Left lung (tissue), 10 donors: ENCODE data around the gene ISYNA1. TPM values are rescaled to one million over a fixed set of nuclear protein-coding genes. Genes with fewer than 3 reads are reported as not detected.
A peak's percentile ranks its signal among the peaks of the same experiment; 100 is the strongest.

ENCODE experiments used
- ATAC-seq: fragments of 200-7000 bp; cut with Tn5 transposase; one replicate; pipeline ENCODE4 v1.9.1; 2020; ENCODE audit warnings: moderate library complexity
- DNase-seq, 4 donors: peaks; one replicate each; pipeline ENCODE4 v3.0.0-alpha.2; 2013 to 2020
- H3K27ac ChIP-seq, 2 donors: fragments of 200-600 bp; sonication (generic) in 1 of 2; one replicate each; pipeline versions ENCODE4 v1.5.0 to v1.8.0; 2020 to 2021
- H3K27me3 ChIP-seq, 2 donors: fragments of 200-600 bp; sonication (generic) in 1 of 2; one replicate each; pipeline versions ENCODE4 v1.5.0 to v1.8.0; 2020 to 2021
- H3K36me3 ChIP-seq, 2 donors: fragments of 200-600 bp; sonication (generic) in 1 of 2; one replicate each; pipeline versions ENCODE4 v1.5.0 to v1.8.0; 2020 to 2021
- H3K4me1 ChIP-seq, 2 donors: fragments of 200-600 bp; one replicate each; pipeline ENCODE4 v1.8.0; 2021
- H3K4me3 ChIP-seq, 2 donors: fragments of 200-600 bp; sonication (generic) in 1 of 2; one replicate each; pipeline versions ENCODE4 v1.5.0 to v1.8.0; 2020 to 2021; ENCODE audit warnings: mild to moderate bottlenecking in 1 of 2
- H3K9me3 ChIP-seq, 2 donors: fragments of 200-600 bp; sonication (generic) in 1 of 2; one replicate each; pipeline versions ENCODE4 v1.5.0 to v1.8.0; 2020 to 2021
- CTCF ChIP-seq, 2 donors: fragments of 200-600 bp; sonication (generic) in 1 of 2; IDR thresholded peaks; one replicate each; pipeline versions ENCODE4 v1.5.0 to v1.8.0; 2021; ENCODE audit warnings: antibody characterized with exemption in 2 of 2
- intact Hi-C, 2 donors: fragments of 100-400 bp; cut with DNase I; formaldehyde crosslinking; loops; one replicate each; pipeline versions ENCODE4 v1.11.2 to v1.14.2; 2022
- polyA plus RNA-seq, 6 donors: library from polyadenylated mRNA; unstranded; fragments of 120-200 nt; gene quantifications; one replicate each; pipeline ENCODE4 v1.2.1, GENCODE V29; 2013; ENCODE audit not compliant: insufficient read length in 6 of 6
- total RNA-seq, 2 donors: library from RNA; stranded (reverse); fragmentation: NEBNext Ultra II Directional; extraction: Animal tissue kit (Norgen Biotek cat#: 25700); gene quantifications; one replicate each; pipeline ENCODE4 v1.2.1, GENCODE V29; 2021
- donor health status: DM: no; HTN: yes; CAD: no.
- donor health status: DM: no; HTN: no; CAD: no.

The ISYNA1 gene
- total and polyA plus RNA-seq, 8 donors, result 22.8 to 159 (median 119) TPM

- H3K27ac ChIP-seq, result peak overlapping the region; percentile 48 to 70
- peak overlapping the region; percentile 22 to 37 for H3K4me3 ChIP-seq
- peaks cover 15 to 45% of the 10 kb centered on the region in 2 donors for H3K4me1 ChIP-seq
- H3K9me3 ChIP-seq, result no peaks in the 10 kb centered on the region
- DNase-seq (peak; percentile 74 to 93 (median 85)), ATAC-seq (peak; percentile 64)
- H3K36me3 ChIP-seq, result peaks cover 0 to 9% of the 10 kb centered on the region in 2 donors
- intact Hi-C loops, result no loop called here
- no peak for TF ChIP-seq CTCF (IDR thresholded peaks at IDR 0.05)
- peaks cover 0 to 29% of the 10 kb centered on the region in 2 donors for H3K27me3 ChIP-seq
These were observed 8.9 kb downstream of the ISYNA1 start for GRCh38 chr19:18428787-18429674.

GRCh38 chr19:18428173-18428786 is 9.7 kb downstream of the ISYNA1 start:
- H3K36me3 ChIP-seq, result peaks cover 0 to 9% of the 10 kb centered on the region in 2 donors
- ATAC-seq (no peak), DNase-seq (no peak)
- no peaks in the 10 kb centered on the region for H3K9me3 ChIP-seq
- H3K27me3 ChIP-seq, result peaks cover 0 to 21% of the 10 kb centered on the region in 2 donors
- TF ChIP-seq CTCF (IDR thresholded peaks at IDR 0.05), result no peak
- H3K4me1 ChIP-seq, result peaks cover 15 to 46% of the 10 kb centered on the region in 2 donors
- peak overlapping the region; percentile 48 to 70 for H3K27ac ChIP-seq
- no peak overlapping the region for H3K4me3 ChIP-seq
- intact Hi-C loops, result no loop called here

GRCh38 chr19:18427743-18428113 is 10.2 kb downstream of the ISYNA1 start:
- Histone ChIP-seq H3K4me1 (peaks cover 10 to 45% of the 10 kb centered on the region in 2 donors), H3K27ac (no peak overlapping the region)
- ATAC-seq, result no peak

GRCh38 chr19:18427080-18427742 is 10.7 kb downstream of the ISYNA1 start:
- Histone ChIP-seq H3K36me3 (peaks cover 0 to 9% of the 10 kb centered on the region in 2 donors), H3K27ac (no peak overlapping the region), H3K9me3 (no peaks in the 10 kb centered on the region), H3K4me1 (peaks cover 8 to 45% of the 10 kb centered on the region in 2 donors), H3K4me3 (no peak overlapping the region), H3K27me3 (peaks cover 0 to 14% of the 10 kb centered on the region in 2 donors)
- peak in 1 of 4 donors; percentile 61 for DNase-seq
- no peak for ATAC-seq
- intact Hi-C loops, result no loop called here
- TF ChIP-seq CTCF (IDR thresholded peaks at IDR 0.05), result no peak

More at GRCh38 chr19:18427743-18428113, 10.2 kb downstream of the ISYNA1 start:
- H3K9me3 ChIP-seq, result no peaks in the 10 kb centered on the region
- no peak for TF ChIP-seq CTCF (IDR thresholded peaks at IDR 0.05)
- intact Hi-C loops, result no loop called here
- H3K36me3 ChIP-seq, result peaks cover 0 to 9% of the 10 kb centered on the region in 2 donors
- DNase-seq, result no peak
- peaks cover 0 to 16% of the 10 kb centered on the region in 2 donors for H3K27me3 ChIP-seq
- no peak overlapping the region for H3K4me3 ChIP-seq
